GM12801 (cell line): ENCODE results near the gene QPRT.

Experiments
- CTCF ChIP-seq: IDR thresholded peaks from one replicate; pipeline ENCODE4 v1.5.1; 2011; ENCODE audit warnings: control low read depth; ENCODE audit not compliant: insufficient read length; ENCODE audit errors: extremely low read depth

Gene QPRT

GRCh38 chr16:29698484-29699323, 19.7 kb downstream of the QPRT start:
- TF ChIP-seq CTCF, result no peak

- no peak for TF ChIP-seq CTCF
These were observed 20.6 kb downstream of the QPRT start for GRCh38 chr16:29699324-29700219.

- TF ChIP-seq CTCF, result no peak
These were observed 21.4 kb downstream of the QPRT start for GRCh38 chr16:29700253-29700987.

GRCh38 chr16:29701214-29701555, 22.2 kb downstream of the QPRT start:
- no peak for TF ChIP-seq CTCF

- no peak for TF ChIP-seq CTCF
These were observed 23.3 kb downstream of the QPRT start for GRCh38 chr16:29702269-29702668.

GRCh38 chr16:29705030-29705429, 26.1 kb downstream of the QPRT start:
- TF ChIP-seq CTCF, result no peak
